ENCODE results near the gene TEX2.
A peak's percentile ranks its signal among the peaks of the same experiment; 100 is the strongest.

The TEX2 gene

GRCh38 chr17:64158831-64159590, 104.0 kb downstream of the TEX2 start:
- DNase-seq (ENCODE audit: low read depth in 2 of 2) = no peak

DNA sequence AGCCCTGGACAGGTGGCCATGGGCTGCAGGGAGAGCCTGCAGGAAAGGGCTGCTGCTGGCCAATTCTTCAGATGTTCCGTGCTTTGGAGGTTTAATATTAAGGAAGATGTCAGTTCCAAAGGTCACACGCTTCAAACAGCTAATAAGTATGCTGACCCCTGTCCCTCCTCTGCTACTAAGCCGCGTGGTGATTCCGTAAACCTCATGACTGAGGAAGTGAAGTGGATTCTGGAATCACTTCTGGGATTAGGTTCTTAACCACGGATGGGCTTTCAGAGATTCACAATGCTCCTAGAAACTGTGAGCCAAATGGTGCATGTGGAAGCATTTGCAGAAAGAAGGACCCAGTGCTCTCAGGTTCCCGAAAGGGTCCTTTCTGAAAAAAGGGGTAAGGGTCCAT, 104.7 kb downstream of the TEX2 start:
- DNase-seq (ENCODE audit: low read depth in 2 of 2) = no peak

DNA sequence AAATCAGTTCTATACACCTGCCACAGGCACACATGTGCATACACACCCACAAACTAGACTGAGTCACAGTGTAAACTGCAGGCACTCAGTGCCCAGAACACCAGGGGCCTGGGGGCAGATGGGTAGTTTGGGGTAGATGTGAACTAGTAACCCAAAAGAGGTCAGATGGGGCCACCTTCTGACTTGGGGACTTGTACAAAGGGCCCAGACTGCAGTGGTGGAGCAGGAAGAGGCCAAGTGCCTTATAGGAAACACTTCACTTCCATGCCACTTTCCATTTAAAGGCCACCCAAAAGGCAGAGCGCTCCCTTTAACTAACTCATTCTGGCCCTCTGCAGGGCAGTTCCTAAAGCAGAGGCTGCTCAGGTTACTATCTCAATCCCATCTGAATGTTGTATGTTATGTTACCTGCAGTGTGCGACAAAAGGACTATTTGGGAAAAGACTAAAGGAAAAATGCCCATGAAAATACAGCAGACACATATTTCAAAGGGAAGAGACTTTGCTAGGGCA, 105.3 kb downstream of the TEX2 start:
- no peak for DNase-seq (ENCODE audit: low read depth in 2 of 2)

GRCh38 chr17:64156670-64157069, 106.4 kb downstream of the TEX2 start:
- no peak for DNase-seq (ENCODE audit: low read depth in 2 of 2)

DNA sequence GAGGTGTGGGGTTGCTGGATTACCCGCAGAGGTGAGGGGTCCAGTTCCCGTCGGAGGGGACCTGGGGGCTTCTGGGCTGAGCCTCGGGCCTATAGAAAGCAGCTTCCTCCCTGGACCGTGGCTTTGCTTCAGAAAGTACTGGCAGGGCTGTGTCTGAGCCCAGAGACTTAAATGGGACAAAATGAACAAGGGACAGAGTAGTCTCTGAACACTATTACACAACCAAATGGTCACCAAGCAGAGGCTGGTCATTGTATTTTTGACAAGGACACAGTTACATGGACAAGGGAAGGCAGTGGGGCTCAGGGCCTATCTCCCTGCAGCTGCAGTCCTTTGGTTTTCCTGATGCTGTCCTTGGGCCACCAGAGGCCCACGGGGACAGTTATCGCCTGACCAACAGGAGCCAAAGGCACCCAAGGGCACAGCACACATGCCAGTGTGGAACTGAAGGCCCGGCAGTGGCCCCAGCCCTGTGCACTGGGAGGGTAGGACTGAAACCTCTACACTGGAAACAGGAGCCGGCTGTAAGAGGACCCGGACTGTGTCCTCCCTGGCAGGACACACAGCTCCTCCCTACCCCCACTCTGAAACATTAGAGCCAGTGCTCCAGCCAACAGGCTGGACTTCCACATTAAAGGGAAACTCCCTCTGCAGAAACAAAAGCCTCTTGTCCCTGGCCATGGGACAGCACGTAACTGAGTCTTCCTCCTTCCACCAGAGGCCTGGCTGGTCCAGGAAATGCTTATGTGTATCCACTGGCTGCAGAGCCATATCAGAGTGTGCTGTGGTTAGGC, 107.1 kb downstream of the TEX2 start:
- no peak for DNase-seq (ENCODE audit: low read depth in 2 of 2)

GRCh38 chr17:64155129-64155528, 107.9 kb downstream of the TEX2 start:
- no peak for DNase-seq (ENCODE audit: low read depth in 2 of 2)

GRCh38 chr17:64154717-64155116, 108.3 kb downstream of the TEX2 start:
- DNase-seq (ENCODE audit: low read depth in 2 of 2) = no peak

DNA sequence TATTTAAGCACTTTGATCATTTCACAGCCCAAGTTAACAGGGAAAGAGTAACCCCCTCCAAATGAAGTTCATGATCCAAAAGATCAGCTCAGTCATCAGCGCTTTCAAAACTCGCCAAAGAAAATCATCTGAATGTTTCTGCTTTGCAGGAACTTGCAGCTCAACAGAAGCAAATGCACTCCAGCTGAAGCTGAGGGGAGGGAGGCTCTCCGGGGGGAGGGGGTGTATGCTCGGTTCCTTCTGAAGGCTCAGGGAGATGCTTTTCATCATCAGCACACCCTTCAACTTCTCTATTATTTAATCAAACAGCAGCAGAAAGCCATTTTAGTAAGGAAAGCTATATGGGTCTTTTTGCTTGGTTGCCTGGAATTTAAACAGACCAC, 108.8 kb downstream of the TEX2 start:
- no peak for DNase-seq (ENCODE audit: low read depth in 2 of 2)

DNA sequence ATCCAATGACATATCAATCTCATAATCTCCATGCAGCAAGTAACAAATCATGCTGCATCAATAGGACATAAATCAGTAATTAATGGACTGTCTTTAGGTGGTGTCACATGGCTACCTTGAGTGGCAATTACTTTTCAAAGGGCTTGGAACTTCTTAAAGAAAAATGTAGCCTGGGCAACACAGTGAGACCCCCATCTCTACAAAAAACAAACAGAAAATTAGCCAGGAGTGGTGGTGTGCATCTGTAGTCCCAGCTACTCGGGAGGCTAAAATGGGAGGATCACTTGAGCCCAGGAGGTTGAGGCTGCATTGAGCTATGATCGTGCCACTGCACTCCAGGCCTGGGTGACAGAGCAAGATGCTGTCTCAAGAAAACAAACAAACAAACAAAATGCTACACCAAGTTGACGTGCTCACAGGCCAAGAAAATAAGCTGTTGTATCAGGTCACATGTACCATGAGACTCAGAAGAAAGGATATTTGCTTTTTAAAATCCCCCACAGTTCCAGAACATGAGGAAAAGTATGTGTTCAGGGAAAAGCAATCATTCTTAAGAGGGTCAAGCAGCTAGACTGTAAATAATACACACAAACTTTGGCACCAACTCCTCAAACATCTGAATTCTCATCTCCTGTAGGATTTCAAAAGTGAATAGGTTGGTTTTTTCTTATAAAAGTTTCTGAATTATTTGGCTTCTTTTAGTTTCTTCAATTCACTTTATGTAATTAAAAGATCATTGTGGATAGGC, 109.3 kb downstream of the TEX2 start:
- DNase-seq (ENCODE audit: low read depth in 2 of 2) = no peak

- no peak for DNase-seq (ENCODE audit: low read depth in 2 of 2)
These were observed 110.5 kb downstream of the TEX2 start for GRCh38 chr17:64152428-64153125.

DNA sequence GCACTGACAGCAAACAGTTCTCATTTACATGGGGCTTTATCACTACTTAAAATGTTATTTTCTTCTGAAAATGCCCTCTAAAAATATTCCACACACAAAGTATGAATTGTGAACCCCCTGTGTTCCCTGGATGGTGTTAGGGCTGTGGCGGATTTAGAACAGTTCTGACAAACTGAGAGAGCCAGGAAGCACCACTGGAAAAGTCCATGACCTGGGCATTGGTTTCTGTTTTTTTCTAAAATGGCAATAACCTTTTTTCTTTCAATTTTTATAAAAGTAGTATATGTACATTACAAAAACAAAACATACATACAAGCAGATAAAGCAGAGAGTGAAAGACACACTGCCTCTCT, 112.1 kb downstream of the TEX2 start:
- no peak for DNase-seq (ENCODE audit: low read depth in 2 of 2)

- no peak for DNase-seq (ENCODE audit: low read depth in 2 of 2)
These were observed 112.6 kb downstream of the TEX2 start for GRCh38 chr17:64150237-64151015.

GRCh38 chr17:64149196-64149595, 113.9 kb downstream of the TEX2 start:
- DNase-seq (ENCODE audit: low read depth in 2 of 2) = no peak

GRCh38 chr17:64148699-64149098, 114.4 kb downstream of the TEX2 start:
- DNase-seq (ENCODE audit: low read depth in 2 of 2) = no peak

DNA sequence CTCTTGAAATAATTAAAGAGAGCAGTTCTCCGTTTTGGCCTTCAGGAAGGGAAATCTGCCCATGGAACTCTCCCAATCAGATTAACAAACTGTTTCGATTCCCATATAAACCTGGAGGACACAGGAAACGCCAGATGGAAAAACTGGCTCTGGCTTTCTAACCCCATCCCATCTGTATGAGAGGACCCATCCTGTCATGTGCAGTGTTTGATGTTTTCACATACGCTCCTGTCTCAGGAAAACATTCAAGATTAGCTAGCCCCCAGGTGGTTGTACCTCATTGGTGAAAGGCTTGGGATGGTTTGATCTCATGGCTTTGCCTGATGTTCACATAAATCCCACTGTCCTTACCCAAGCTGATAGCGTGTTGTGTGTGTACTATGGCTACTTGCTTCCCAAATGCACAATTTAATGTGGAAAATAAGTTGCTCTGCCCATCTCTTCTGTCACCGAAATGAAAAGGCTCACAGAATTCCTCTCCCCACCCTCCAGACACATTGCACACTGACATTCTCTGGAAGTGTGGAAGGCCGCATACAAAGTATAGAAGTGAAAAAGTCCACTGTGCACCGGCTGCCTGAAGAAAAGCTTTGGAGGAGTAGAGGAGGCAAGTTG, 114.9 kb downstream of the TEX2 start:
- DNase-seq (ENCODE audit: low read depth in 2 of 2) = no peak

DNA sequence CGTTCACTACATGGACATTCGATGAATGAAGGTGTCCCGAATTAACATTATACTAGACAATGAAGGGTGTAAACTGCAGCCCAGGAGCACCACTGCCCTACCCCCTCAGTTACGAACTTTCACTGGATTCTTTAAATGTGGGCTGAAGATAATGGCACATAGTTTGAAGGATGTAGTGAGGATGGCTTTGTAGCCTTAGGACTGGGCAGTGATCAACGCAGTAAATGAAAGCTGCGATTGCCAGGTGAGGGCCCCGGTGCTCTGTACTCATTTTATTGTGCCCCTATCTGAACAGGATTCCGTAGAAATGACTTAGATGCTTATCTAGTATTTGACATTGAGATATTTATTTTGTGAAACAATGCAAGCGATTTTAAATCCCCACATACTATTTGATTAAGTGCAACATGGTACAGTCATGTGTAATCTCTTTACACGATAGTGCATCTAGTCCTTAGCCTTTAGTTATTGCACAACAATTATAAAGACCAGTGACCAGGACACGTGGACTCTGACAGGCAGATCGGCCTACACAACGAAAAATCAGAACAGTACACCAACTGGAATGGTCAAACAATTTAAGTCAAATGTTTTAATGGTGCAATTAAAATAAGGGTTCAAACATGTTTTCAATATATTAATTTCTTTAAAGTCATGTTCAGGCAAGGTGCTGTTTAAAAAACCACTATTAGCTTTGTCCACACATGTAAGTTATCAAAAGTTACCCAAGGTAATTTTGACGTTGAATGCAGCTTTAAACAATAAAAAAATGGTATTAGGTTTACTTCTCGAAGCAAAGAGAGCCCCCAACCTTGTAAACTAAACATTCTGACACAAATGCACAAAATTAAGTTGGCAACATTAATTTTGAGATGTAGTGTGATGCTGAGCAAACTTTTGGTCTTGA, 115.7 kb downstream of the TEX2 start:
- no peak for DNase-seq (ENCODE audit: low read depth in 2 of 2)

DNA sequence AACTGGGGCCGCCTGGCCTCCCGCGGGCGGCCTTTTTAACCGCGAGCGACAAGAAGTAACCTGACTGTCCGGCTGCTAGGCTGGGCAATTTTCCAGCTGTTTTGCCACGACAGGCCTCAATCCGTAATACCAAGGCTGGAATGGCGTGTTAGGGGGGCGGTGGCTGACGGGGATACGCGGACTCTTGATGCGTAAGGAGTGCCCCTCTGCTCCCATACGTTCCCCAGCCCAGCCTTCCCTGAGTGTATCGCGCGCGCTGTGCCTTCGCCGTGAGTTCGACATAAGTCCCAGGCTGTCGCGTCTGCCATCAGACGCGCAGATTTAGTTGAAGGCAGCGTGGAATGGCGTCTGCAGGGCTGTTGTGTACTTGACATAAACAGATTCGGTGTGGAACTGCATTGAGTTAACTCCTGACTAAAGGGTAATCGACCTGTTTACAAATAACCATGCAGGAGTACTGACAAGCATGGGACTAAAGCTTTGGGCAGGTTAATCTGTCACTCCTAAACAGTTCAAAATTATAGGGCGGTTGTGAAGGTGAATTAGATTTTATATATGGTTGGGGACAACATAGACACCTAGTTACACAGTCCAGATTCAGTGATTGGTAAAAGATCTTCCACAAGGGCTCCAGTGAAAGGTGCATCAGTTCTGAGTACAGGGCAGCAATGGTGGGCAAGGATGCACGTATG, 116.5 kb downstream of the TEX2 start:
- DNase-seq (ENCODE audit: low read depth in 2 of 2) = peak in 1 of 2 donors; percentile 22

- DNase-seq (ENCODE audit: low read depth in 2 of 2) = peak; percentile 91 to 98
These were observed 117.2 kb downstream of the TEX2 start for GRCh38 chr17:64145751-64146417.
